HEK293 (cell line): Measurements from ENCODE around the gene PDIA3.
A peak's percentile ranks its signal among the peaks of the same experiment; 100 is the strongest.

Experiments
- CTCF ChIA-PET: fragments of 350-600 bp; formaldehyde crosslinking; extraction: SDS; loops from one replicate; lab custom pipeline; 2021; ENCODE audit warnings: antibody characterized with exemption; lab: Yijun Ruan, JAX
- POLR2A ChIA-PET: fragments of 300-600 bp; formaldehyde crosslinking; extraction: SDS; loops from one replicate; lab custom pipeline; 2020; ENCODE audit warnings: antibody characterized with exemption, inconsistent platforms; lab: Yijun Ruan, JAX
- H3K27ac ChIP-seq: fragments of 200-500 bp; sonication (Bioruptor generic); 2 replicates; pipeline ENCODE4 v1.5.1; 2014; ENCODE audit warnings: low read depth, low read length, control low read depth, inconsistent platforms; ENCODE audit errors: extremely low read depth
- H3K36me3 ChIP-seq, 2 experiments: fragments of 200-500 bp in 1 of 2; sonication (Bioruptor generic) in 1 of 2; 1 replicate in 1 of 2; 2 replicates in 1 of 2; pipeline ENCODE4 v1.5.1; 2014 to 2017; ENCODE audit warnings: inconsistent platforms in 2 of 2, low read length in 2 of 2; ENCODE audit not compliant: control insufficient read depth in 2 of 2, insufficient read depth in 1 of 2
- H3K4me1 ChIP-seq: fragments of 200-500 bp; sonication (Bioruptor generic); 2 replicates; pipeline ENCODE4 v1.5.1; 2014; ENCODE audit warnings: mild to moderate bottlenecking, low read length, inconsistent platforms; ENCODE audit not compliant: control insufficient read depth, insufficient read depth
- H3K4me3 ChIP-seq: 2 replicates; pipeline ENCODE4 v1.5.1; 2011; ENCODE audit warnings: low read depth, mild to moderate bottlenecking, control low read depth, low read length, moderate library complexity
- H3K9me3 ChIP-seq: fragments of 200-500 bp; sonication (Bioruptor generic); 2 replicates; pipeline ENCODE4 v1.5.1; 2014; ENCODE audit warnings: low read depth, low read length, inconsistent platforms; ENCODE audit not compliant: control insufficient read depth, insufficient read depth
- ELK4 ChIP-seq: IDR thresholded peaks from 2 replicates; pipeline ENCODE4 v1.6.1; 2011; ENCODE audit warnings: mild to moderate bottlenecking, low read depth, low read length, borderline replicate concordance
- GLIS1 ChIP-seq: fragments of 450-650 bp; formaldehyde crosslinking; IDR thresholded peaks from 2 replicates; pipeline ENCODE4 v1.5.1; 2016; ENCODE audit warnings: missing biosample characterization, missing genetic modification characterization
- HOXC10 ChIP-seq: sonication (generic); formaldehyde crosslinking; IDR thresholded peaks from 2 replicates; pipeline ENCODE4 v1.8.1; 2023; ENCODE audit warnings: mild to moderate bottlenecking, missing genetic modification reagents
- HOXD13 ChIP-seq: sonication (generic); formaldehyde crosslinking; IDR thresholded peaks from 2 replicates; pipeline ENCODE4 v1.8.0; 2022; ENCODE audit warnings: missing genetic modification reagents, borderline replicate concordance
- KLF7 ChIP-seq: fragments of 450-650 bp; formaldehyde crosslinking; IDR thresholded peaks from 2 replicates; pipeline ENCODE4 v1.5.1; 2016; ENCODE audit warnings: missing biosample characterization, missing genetic modification characterization, borderline replicate concordance
- MEIS1 ChIP-seq: sonication (generic); formaldehyde crosslinking; IDR thresholded peaks from 2 replicates; pipeline ENCODE4 v1.8.1; 2022; ENCODE audit warnings: missing genetic modification reagents, mild to moderate bottlenecking, borderline replicate concordance
- PRDM1 ChIP-seq: fragments of 450-650 bp; formaldehyde crosslinking; IDR thresholded peaks from 2 replicates; pipeline ENCODE4; 2016; ENCODE audit warnings: missing biosample characterization, missing genetic modification characterization
- RBAK ChIP-seq: fragments of 450-650 bp; formaldehyde crosslinking; IDR thresholded peaks from 2 replicates; pipeline ENCODE4 v1.5.1; 2016; ENCODE audit warnings: missing biosample characterization, missing genetic modification characterization
- ZBTB8A ChIP-seq: fragments of 450-650 bp; formaldehyde crosslinking; IDR thresholded peaks from 2 replicates; pipeline ENCODE4 v1.5.1; 2016; ENCODE audit warnings: missing biosample characterization, missing genetic modification characterization
- ZIC2 ChIP-seq: fragments of 450-650 bp; formaldehyde crosslinking; IDR thresholded peaks from 2 replicates; pipeline ENCODE4 v1.5.1; 2016; ENCODE audit warnings: missing biosample characterization, missing genetic modification characterization
- ZNF10 ChIP-seq: fragments of 450-650 bp; formaldehyde crosslinking; IDR thresholded peaks from 2 replicates; pipeline ENCODE4 v1.5.1; 2017; ENCODE audit warnings: missing biosample characterization, missing genetic modification characterization
- ZNF148 ChIP-seq: fragments of 450-650 bp; formaldehyde crosslinking; IDR thresholded peaks from 2 replicates; pipeline ENCODE4 v1.5.0; 2017; ENCODE audit warnings: missing biosample characterization, missing genetic modification characterization, borderline replicate concordance
- ZNF223 ChIP-seq: fragments of 450-650 bp; formaldehyde crosslinking; IDR thresholded peaks from 2 replicates; pipeline ENCODE4 v1.5.1; 2016; ENCODE audit warnings: missing biosample characterization, missing genetic modification characterization
- ZNF24 ChIP-seq: fragments of 450-650 bp; formaldehyde crosslinking; IDR thresholded peaks from 2 replicates; pipeline ENCODE4 v1.5.1; 2016; ENCODE audit warnings: missing biosample characterization, missing genetic modification characterization
- ZNF292 ChIP-seq: fragments of 450-650 bp; formaldehyde crosslinking; IDR thresholded peaks from 2 replicates; pipeline ENCODE4 v1.5.1; 2016; ENCODE audit warnings: low read depth, missing biosample characterization, missing genetic modification characterization, borderline replicate concordance
- ZNF324 ChIP-seq: fragments of 450-650 bp; formaldehyde crosslinking; IDR thresholded peaks from 2 replicates; pipeline ENCODE4 v1.5.1; 2016; ENCODE audit warnings: missing biosample characterization, missing genetic modification characterization
- ZNF341 ChIP-seq: fragments of 450-650 bp; formaldehyde crosslinking; IDR thresholded peaks from 2 replicates; pipeline ENCODE4; 2016; ENCODE audit warnings: low read depth, missing biosample characterization, missing genetic modification characterization
- ZNF548 ChIP-seq: fragments of 450-650 bp; formaldehyde crosslinking; IDR thresholded peaks from 2 replicates; pipeline ENCODE4 v1.5.1; 2016; ENCODE audit warnings: missing biosample characterization, missing genetic modification characterization
- ZNF654 ChIP-seq: fragments of 450-650 bp; formaldehyde crosslinking; IDR thresholded peaks from 2 replicates; pipeline ENCODE4 v1.5.1; 2016; ENCODE audit warnings: low read depth, missing biosample characterization, missing genetic modification characterization
- ZNF670 ChIP-seq: fragments of 450-650 bp; formaldehyde crosslinking; IDR thresholded peaks from 2 replicates; pipeline ENCODE4 v1.5.1; 2016; ENCODE audit warnings: missing biosample characterization, missing genetic modification characterization, low read depth
- ZNF830 ChIP-seq: fragments of 450-650 bp; IDR thresholded peaks from 2 replicates; pipeline ENCODE4 v1.5.0; 2018; ENCODE audit warnings: missing biosample characterization, missing genetic modification characterization, low read depth, mild to moderate bottlenecking, moderate library complexity
- TF ChIP-seq, protein P1 (sequence below): fragments of 450-650 bp; formaldehyde crosslinking; IDR thresholded peaks from 2 replicates; pipeline ENCODE4 v1.5.1; 2017; ENCODE audit warnings: missing biosample characterization, missing genetic modification characterization

PDIA3 gene

GRCh38 chr15:43799209-43799944 lies 53.1 kb downstream of the PDIA3 start:
- TF ChIP-seq GLIS1 (tag by site-specific recombination) (peak; percentile 49), ZIC2 (tag by site-specific recombination) (peak; percentile 59), PRDM1 (tag by site-specific recombination) (peak; percentile 51; the same call in 1 of the 2 replicates), MEIS1 (CRISPR knock-in tag) (no peak), ELK4 (no peak)
- TF ChIP-seq, all 188 proteins: peak for 3
- H3K4me1 ChIP-seq, result 0 out of 2 replicates have a peak, but pooled peaks cover 3% of the 10 kb centered on the region
- no peaks in the 10 kb centered on the region for H3K9me3 ChIP-seq
- no peak overlapping the region for H3K27ac ChIP-seq
- CTCF ChIA-PET, result no interaction called here
- no peak overlapping the region for H3K4me3 ChIP-seq
- H3K36me3 ChIP-seq, result peaks cover 5 to 70% of the 10 kb centered on the region in 2 experiments
- POLR2A ChIA-PET, result interaction anchor here (1.8 kb wide), 1 partner anchor 23 kb away, joined by 8 read pairs; the partner anchor contains the start of gene ELL3

DNA sequence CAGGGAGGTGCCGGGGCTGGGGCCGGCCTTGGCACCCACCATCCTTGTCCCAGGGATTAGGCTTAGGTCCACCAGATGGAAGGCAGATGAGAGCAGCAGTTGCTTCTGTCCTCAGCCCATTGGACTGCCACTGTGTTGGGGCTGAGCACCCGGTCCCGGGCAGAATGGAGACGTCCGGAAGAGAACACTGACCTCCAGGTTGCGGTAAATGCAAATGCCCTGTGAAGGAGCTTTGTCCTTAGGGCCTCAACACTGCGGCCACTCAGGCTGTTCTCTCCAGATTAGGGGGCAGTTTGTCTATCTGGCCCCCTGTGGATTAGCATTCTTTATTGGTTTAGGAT lies 53.7 kb downstream of the PDIA3 start, which contains the start of gene SERINC4:
Gene SERINC4 (minus strand): TSS at position 276 of the 341 bp plus-strand sequence. CDS start 234 bp downstream, at position 42.
- CTCF ChIA-PET, result no interaction called here
- no peaks in the 10 kb centered on the region for H3K9me3 ChIP-seq
- peaks cover 5 to 70% of the 10 kb centered on the region in 2 experiments for H3K36me3 ChIP-seq
- peak within 1 kb of the TSS; percentile 65 for H3K27ac ChIP-seq
- TF ChIP-seq RBAK (tag by site-specific recombination), result no peak
- TF ChIP-seq ZNF341 (tag by site-specific recombination), result peak; percentile 53; the same call in 1 of the 2 replicates
- POLR2A ChIA-PET, result interaction anchor here (1.6 to 2.1 kb wide), 3 partner anchors 10 to 24 kb away, joined by 6 to 12 read pairs (median 8); partner anchors contain the start of genes ELL3 and MFAP1
- H3K4me1 ChIP-seq, result 0 out of 2 replicates have a peak, but pooled peaks cover 3% of the 10 kb centered on the region
- H3K4me3 ChIP-seq, result peak within 1 kb of the TSS; percentile 88

DNA sequence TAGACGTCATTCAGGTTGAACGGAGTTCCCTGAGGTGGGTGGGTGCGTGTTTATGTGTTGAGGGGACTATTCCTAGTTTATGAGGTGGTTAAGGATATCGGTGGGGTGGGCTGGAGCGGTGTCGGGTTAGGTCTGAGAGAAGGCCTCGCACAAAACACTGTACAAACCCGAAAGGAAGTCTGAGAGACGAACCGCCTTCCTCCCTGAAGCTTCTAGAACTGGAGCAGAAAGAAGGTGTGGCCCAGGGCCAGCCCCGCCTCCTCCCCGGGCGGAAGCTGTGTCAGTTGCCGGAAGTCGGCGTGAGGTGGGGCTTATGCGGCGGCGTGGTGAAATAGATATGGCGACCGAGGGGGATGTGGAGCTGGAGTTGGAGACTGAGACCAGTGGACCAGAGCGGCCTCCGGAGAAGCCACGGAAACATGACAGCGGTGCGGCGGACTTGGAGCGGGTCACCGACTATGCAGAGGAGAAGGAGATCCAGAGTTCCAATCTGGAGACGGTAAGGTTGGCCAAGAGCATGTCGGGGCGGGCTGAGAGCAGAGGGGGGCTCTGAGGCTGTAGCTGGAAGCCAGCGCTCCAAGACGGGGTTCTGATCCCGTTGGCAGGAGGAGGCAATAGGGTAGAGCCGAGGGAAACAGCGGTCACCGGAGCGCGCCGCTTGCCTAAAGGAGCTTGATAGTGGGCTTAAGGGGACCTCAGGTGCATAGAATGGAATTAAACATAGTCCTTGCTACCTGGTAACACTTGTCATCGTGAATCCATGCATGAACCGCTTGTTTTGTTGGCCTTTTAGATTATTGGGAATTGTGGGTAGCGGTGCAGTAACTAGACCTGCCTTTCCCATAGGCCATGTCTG lies 54.3 kb downstream of the PDIA3 start, which contains the start of gene HYPK:
Gene HYPK (plus strand): TSS at position 314 of the 856 bp plus-strand sequence. CDS start 24 bp downstream, at position 338.
- CTCF ChIA-PET, result no interaction called here
- peak within 1 kb of the TSS; percentile 65 for H3K27ac ChIP-seq
- no peak for TF ChIP-seq ZNF10 (tag by site-specific recombination)
- peak; percentile 47; the same call in 1 of the 2 replicates for TF ChIP-seq KLF7 (tag by site-specific recombination)
- no peak; the same call in 1 of the 2 replicates for TF ChIP-seq ZNF341 (tag by site-specific recombination)
- TF ChIP-seq ZNF830, result no peak
- TF ChIP-seq HOXD13 (CRISPR knock-in tag), result no peak
- TF ChIP-seq ZNF670 (tag by site-specific recombination), result no peak
- TF ChIP-seq ZNF324 (tag by site-specific recombination), result no peak
- TF ChIP-seq ZBTB8A (tag by site-specific recombination), result no peak
- no peak for TF ChIP-seq PRDM1 (tag by site-specific recombination)
- no peak for TF ChIP-seq ZNF548 (tag by site-specific recombination)
- TF ChIP-seq, protein P1, sequence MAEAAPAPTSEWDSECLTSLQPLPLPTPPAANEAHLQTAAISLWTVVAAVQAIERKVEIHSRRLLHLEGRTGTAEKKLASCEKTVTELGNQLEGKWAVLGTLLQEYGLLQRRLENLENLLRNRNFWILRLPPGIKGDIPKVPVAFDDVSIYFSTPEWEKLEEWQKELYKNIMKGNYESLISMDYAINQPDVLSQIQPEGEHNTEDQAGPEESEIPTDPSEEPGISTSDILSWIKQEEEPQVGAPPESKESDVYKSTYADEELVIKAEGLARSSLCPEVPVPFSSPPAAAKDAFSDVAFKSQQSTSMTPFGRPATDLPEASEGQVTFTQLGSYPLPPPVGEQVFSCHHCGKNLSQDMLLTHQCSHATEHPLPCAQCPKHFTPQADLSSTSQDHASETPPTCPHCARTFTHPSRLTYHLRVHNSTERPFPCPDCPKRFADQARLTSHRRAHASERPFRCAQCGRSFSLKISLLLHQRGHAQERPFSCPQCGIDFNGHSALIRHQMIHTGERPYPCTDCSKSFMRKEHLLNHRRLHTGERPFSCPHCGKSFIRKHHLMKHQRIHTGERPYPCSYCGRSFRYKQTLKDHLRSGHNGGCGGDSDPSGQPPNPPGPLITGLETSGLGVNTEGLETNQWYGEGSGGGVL (tag by site-specific recombination), result no peak
- no peak for TF ChIP-seq ZNF654
- TF ChIP-seq ZNF292 (tag by site-specific recombination), result no peak
- TF ChIP-seq ZNF148 (tag by site-specific recombination), result no peak
- no peak for TF ChIP-seq ZNF223 (tag by site-specific recombination)
- 0 out of 2 replicates have a peak, but pooled peaks have one; percentile 59 for TF ChIP-seq ZNF24 (tag by site-specific recombination)
- no peak for TF ChIP-seq HOXC10 (CRISPR knock-in tag)

More for the DNA sequence above, 54.3 kb downstream of the PDIA3 start, which contains the start of gene HYPK:
- peak within 1 kb of the TSS; percentile 88 for H3K4me3 ChIP-seq
- H3K9me3 ChIP-seq, result no peaks in the 10 kb centered on the region
- POLR2A ChIA-PET, result interaction anchor here (0.9 to 2.1 kb wide), 4 partner anchors 9 to 24 kb away, joined by 4 to 12 read pairs (median 7); partner anchors contain the start of genes ELL3 and MFAP1
- H3K4me1 ChIP-seq, result 0 out of 2 replicates have a peak, but pooled peaks cover 3% of the 10 kb centered on the region
- peaks cover 5 to 70% of the 10 kb centered on the region in 2 experiments for H3K36me3 ChIP-seq
